Measurements from ENCODE around the gene TBCE. TPM values are rescaled to one million over a fixed set of nuclear protein-coding genes. Genes with fewer than 3 reads are reported as not detected.

TBCE gene
- total RNA-seq, 1 experiment from 2014 or later = 45.6 TPM

GRCh38 chr1:235327559-235328270 lies 39.5 kb upstream of the TBCE start, which contains the start of gene ARID4B:
TSS of gene ARID4B (minus strand) at chr1:235328179. CDS start at chr1:235326919, 1,260 bp downstream.
- ChIA-PET CTCF (interaction anchor here (0.6 to 6.5 kb wide), 5 partner anchors 65 to 115 kb away, joined by 3 to 61 read pairs (median 4); no protein-coding TSS in a partner anchor), POLR2A (interaction anchor here (0.6 to 9.2 kb wide), 30 partner anchors 13 to 723 kb away, joined by 3 to 193 read pairs (median 6); partner anchors contain the start of genes B3GALNT2, RBM34, TBCE and TOMM20)
- Mint-ChIP-seq H3K36me3 (ENCODE audit: insufficient read depth, unreplicated experiment) (peaks cover 28% of the 10 kb centered on the region), H3K4me3 (ENCODE audit: unreplicated experiment) (no peak within 1 kb of the TSS), H3K4me1 (ENCODE audit: insufficient read depth, unreplicated experiment) (peaks cover 25% of the 10 kb centered on the region), H3K9me3 (ENCODE audit: unreplicated experiment) (no peaks in the 10 kb centered on the region), H3K27me3 (ENCODE audit: insufficient read depth, unreplicated experiment) (no peaks in the 10 kb centered on the region), H3K27ac (ENCODE audit: low read depth, unreplicated experiment) (no peak within 1 kb of the TSS)
- TF ChIP-seq CTCF (IDR thresholded peaks at IDR 0.05; ENCODE audit: unreplicated experiment) = no peak
- intact Hi-C loops (cut with micrococcal nuclease) = loop anchor here (1.0 to 5.0 kb wide), 5 partner anchors 40 to 225 kb away; partner anchors contain the start of genes RBM34 and TBCE
- no TSS peak for BruUV-seq (replicated peaks)
- DNase-seq (ENCODE audit: unreplicated experiment) = no peak

- H3K27me3 Mint-ChIP-seq (ENCODE audit: insufficient read depth, unreplicated experiment) = no peaks in the 10 kb centered on the region
- H3K36me3 Mint-ChIP-seq (ENCODE audit: insufficient read depth, unreplicated experiment) = peaks cover 21% of the 10 kb centered on the region
- BruUV-seq (replicated peaks) = TSS peak; percentile 65
- no peak within 1 kb of the TSS for H3K4me3 Mint-ChIP-seq (ENCODE audit: unreplicated experiment)
- intact Hi-C loops (cut with micrococcal nuclease) = loop anchor here (1.0 to 5.0 kb wide), 6 partner anchors 39 to 226 kb away; partner anchors contain the start of genes RBM34 and TBCE
- ChIA-PET CTCF (interaction anchor here (0.6 to 6.5 kb wide), 8 partner anchors 14 to 199 kb away, joined by 3 to 61 read pairs (median 4); no protein-coding TSS in a partner anchor), POLR2A (interaction anchor here (0.6 to 9.2 kb wide), 42 partner anchors 13 to 724 kb away, joined by 3 to 193 read pairs (median 5); partner anchors contain the start of genes B3GALNT2, RBM34, TBCE and TOMM20)
- TF ChIP-seq CTCF (IDR thresholded peaks at IDR 0.05; ENCODE audit: unreplicated experiment) = peak; percentile 6
- DNase-seq (ENCODE audit: unreplicated experiment) = peak; percentile 100
- peaks cover 23% of the 10 kb centered on the region for H3K4me1 Mint-ChIP-seq (ENCODE audit: insufficient read depth, unreplicated experiment)
- H3K9me3 Mint-ChIP-seq (ENCODE audit: unreplicated experiment) = no peaks in the 10 kb centered on the region
- no peak within 1 kb of the TSS for H3K27ac Mint-ChIP-seq (ENCODE audit: low read depth, unreplicated experiment)
These were observed 38.7 kb upstream of the TBCE start, which contains the start of gene GGPS1 for GRCh38 chr1:235328271-235329138. TSS of gene GGPS1 (plus strand) at chr1:235328570. CDS start at chr1:235335265, 6,695 bp downstream.

- ChIA-PET POLR2A (interaction anchor here (0.6 to 9.2 kb wide), 40 partner anchors 12 to 972 kb away, joined by 3 to 193 read pairs (median 5); partner anchors contain the start of genes B3GALNT2, RBM34, TBCE and TOMM20), CTCF (interaction anchor here (0.7 to 6.5 kb wide), 14 partner anchors 8 to 110 kb away, joined by 3 to 61 read pairs (median 3); partner anchors contain the start of gene TBCE)
- no peak for TF ChIP-seq CTCF (IDR thresholded peaks at IDR 0.05; ENCODE audit: unreplicated experiment)
- H3K36me3 Mint-ChIP-seq (ENCODE audit: insufficient read depth, unreplicated experiment) = peaks cover 21% of the 10 kb centered on the region
- H3K27me3 Mint-ChIP-seq (ENCODE audit: insufficient read depth, unreplicated experiment) = no peaks in the 10 kb centered on the region
- BruUV-seq (replicated peaks) = no TSS peak
- no peak overlapping the region for H3K4me3 Mint-ChIP-seq (ENCODE audit: unreplicated experiment)
- no peak overlapping the region for H3K27ac Mint-ChIP-seq (ENCODE audit: low read depth, unreplicated experiment)
- intact Hi-C loops (cut with micrococcal nuclease) = loop anchor here (1.0 to 5.0 kb wide), 4 partner anchors 86 to 227 kb away; partner anchors contain the start of gene RBM34
- no peaks in the 10 kb centered on the region for H3K9me3 Mint-ChIP-seq (ENCODE audit: unreplicated experiment)
- H3K4me1 Mint-ChIP-seq (ENCODE audit: insufficient read depth, unreplicated experiment) = peaks cover 23% of the 10 kb centered on the region
- DNase-seq (ENCODE audit: unreplicated experiment) = peak; percentile 73
These were observed 37.9 kb upstream of the TBCE start for GRCh38 chr1:235329139-235329902.

Data from MCF 10A (cell line).